ENCODE data around the gene PDXDC1.
"Not testable (repeated sequence)": the region's sequence is repeated elsewhere in the genome, so short reads cannot be mapped to it uniquely, and the experiment has no call there.

GRCh38 chr16:14999845-15000244 is 25.0 kb downstream of the PDXDC1 start:
- TF ChIP-seq POLR2A (IDR thresholded peaks at IDR 0.05; ENCODE audit: low read length); GATA1 (IDR thresholded peaks at IDR 0.05; ENCODE audit: low read depth, low read length): not testable (repeated sequence)

Measured in erythroblast (primary cell).